Testis (tissue), 3 donors: Measurements from ENCODE around the gene PKIG. TPM values are rescaled to one million over a fixed set of nuclear protein-coding genes. Genes with fewer than 3 reads are reported as not detected.
"Not testable (repeated sequence)": the region's sequence is repeated elsewhere in the genome, so short reads cannot be mapped to it uniquely, and the experiment has no call there.

Experiments
- DNase-seq: peaks from one replicate; pipeline ENCODE4 v3.0.0-alpha.2; 2019
- H3K27ac ChIP-seq, 2 donors: fragments of 200-600 bp; sonication (generic); one replicate each; pipeline ENCODE4 v1.5.1; 2019
- H3K27me3 ChIP-seq: fragments of 200-600 bp; sonication (generic); one replicate; pipeline ENCODE4 v1.5.1; 2019
- H3K36me3 ChIP-seq: fragments of 200-600 bp; sonication (generic); one replicate; pipeline ENCODE4 v1.5.1; 2017; ENCODE audit warnings: low read depth; ENCODE audit errors: missing control alignments
- H3K4me1 ChIP-seq: fragments of 200-600 bp; sonication (generic); one replicate; pipeline ENCODE4 v1.5.1; 2019
- H3K4me3 ChIP-seq, 2 donors: fragments of 200-600 bp; sonication (generic); one replicate each; pipeline ENCODE4 v1.5.1; 2017 to 2019
- H3K9me3 ChIP-seq: fragments of 200-600 bp; sonication (generic); one replicate; pipeline ENCODE4 v1.5.1; 2017
- POLR2A ChIP-seq: fragments of 450-650 bp; IDR thresholded peaks from one replicate; pipeline ENCODE4 v1.6.1; 2017; ENCODE audit warnings: antibody characterized with exemption, mild to moderate bottlenecking, moderate library complexity
- WGBS, 2 donors: methylation state at CpG; one replicate each; pipeline ENCODE4 v1.1.5; 2018; 5-methylcytosine and 5-hydroxymethylcytosine counted together
- intact Hi-C: fragments of 100-400 bp; cut with DNase I; formaldehyde crosslinking; loops from one replicate; pipeline ENCODE4 v1.15.1; 2023; ENCODE audit warnings: low total_unique reads
- polyA plus RNA-seq: library from polyadenylated mRNA; stranded (reverse); fragments of 350-450 nt; fragmentation: Illumina TruSeq; extraction: RNeasy Lipid Tissue Mini Kit (QIAGEN cat#74804); gene quantifications from one replicate; pipeline ENCODE4 v1.2.3, GENCODE V29; 2014; ENCODE audit warnings: low read depth, low replicate concordance; ENCODE audit not compliant: insufficient read depth
- total RNA-seq, 2 donors: library from RNA; depleted of rRNA; stranded (reverse); fragments of >200 nt; gene quantifications; one replicate each; pipeline ENCODE4 v1.2.3, GENCODE V29; 2016
- TF ChIP-seq, protein P1 (sequence below), 3 experiments: fragments of 450-650 bp in 2 of 3; fragments of 200-600 bp in 1 of 3; sonication (generic) in 1 of 3; IDR thresholded peaks; one replicate each; pipeline ENCODE4 v1.5.1; 2016 to 2019; ENCODE audit warnings: antibody characterized with exemption in 3 of 3, mild to moderate bottlenecking in 2 of 3, moderate library complexity in 1 of 3

Gene PKIG
- total and polyA plus RNA-seq, 3 donors from 2014 or later, result 66.6 to 180 (median 70.4) TPM

DNA sequence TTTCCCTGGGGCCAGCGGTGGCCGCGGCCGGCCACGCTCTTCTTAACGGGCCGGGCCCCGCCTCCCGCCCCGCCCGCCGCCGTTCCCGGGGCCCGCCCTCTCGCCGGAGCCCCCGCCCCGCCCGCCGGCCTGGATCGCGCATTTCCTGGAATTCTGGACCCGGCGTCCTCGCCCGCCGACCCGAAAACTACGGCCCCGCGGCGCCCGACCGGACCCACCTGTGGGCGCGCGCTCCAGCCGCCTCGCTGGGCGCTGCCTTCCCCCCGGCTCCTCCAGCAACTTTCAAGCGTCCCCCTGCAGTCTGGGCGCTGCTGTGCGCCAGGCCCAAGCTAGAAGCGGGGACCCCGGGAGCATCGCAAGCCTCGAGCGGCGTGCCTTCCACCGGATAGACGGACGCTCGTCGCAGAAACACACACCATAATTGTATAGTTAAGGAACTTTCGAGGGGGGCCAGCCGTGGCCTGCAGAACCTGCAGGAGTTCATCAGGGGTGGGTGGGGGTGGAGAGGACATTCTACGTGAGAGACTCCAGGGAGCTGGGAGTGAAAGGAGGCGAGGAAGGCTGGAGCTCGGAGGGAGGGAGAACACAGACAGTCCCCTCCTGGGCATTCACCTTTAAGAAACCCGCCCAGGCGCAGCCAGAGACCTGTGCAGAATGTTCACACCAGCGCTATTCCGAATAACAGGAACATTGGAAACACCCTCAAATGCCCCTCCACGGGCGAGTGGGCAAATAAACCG, 69.5 kb downstream of the PKIG start, which contains the start of gene ADA:
Gene ADA, minus strand, starts transcription at position 16 of the 740 bp plus-strand sequence. CDS start 92 bp downstream, outside the sequence.
- H3K4me1 ChIP-seq, result peaks cover 9% of the 10 kb centered on the region
- no peaks in the 10 kb centered on the region for H3K27me3 ChIP-seq
- no peaks in the 10 kb centered on the region for H3K36me3 ChIP-seq
- TF ChIP-seq, protein P1, sequence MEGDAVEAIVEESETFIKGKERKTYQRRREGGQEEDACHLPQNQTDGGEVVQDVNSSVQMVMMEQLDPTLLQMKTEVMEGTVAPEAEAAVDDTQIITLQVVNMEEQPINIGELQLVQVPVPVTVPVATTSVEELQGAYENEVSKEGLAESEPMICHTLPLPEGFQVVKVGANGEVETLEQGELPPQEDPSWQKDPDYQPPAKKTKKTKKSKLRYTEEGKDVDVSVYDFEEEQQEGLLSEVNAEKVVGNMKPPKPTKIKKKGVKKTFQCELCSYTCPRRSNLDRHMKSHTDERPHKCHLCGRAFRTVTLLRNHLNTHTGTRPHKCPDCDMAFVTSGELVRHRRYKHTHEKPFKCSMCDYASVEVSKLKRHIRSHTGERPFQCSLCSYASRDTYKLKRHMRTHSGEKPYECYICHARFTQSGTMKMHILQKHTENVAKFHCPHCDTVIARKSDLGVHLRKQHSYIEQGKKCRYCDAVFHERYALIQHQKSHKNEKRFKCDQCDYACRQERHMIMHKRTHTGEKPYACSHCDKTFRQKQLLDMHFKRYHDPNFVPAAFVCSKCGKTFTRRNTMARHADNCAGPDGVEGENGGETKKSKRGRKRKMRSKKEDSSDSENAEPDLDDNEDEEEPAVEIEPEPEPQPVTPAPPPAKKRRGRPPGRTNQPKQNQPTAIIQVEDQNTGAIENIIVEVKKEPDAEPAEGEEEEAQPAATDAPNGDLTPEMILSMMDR (IDR thresholded peaks at IDR 0.05), result no peak
- TF ChIP-seq POLR2A, result no peak
- intact Hi-C loops, result no loop called here
- peak; percentile 64 for DNase-seq
- H3K4me3 ChIP-seq, result peak within 1 kb of the TSS; percentile 52 to 78
- 1% methylated on average over 28 to 68 of the region's 68 CpGs for WGBS, 2 donors
- H3K9me3 ChIP-seq, result no peaks in the 10 kb centered on the region
- peak within 1 kb of the TSS; percentile 65 to 66 for H3K27ac ChIP-seq

GRCh38 chr20:44653546-44653945, 71.2 kb downstream of the PKIG start:
- intact Hi-C loops, result no loop called here
- H3K4me3 ChIP-seq, result no peak overlapping the region
- no peak overlapping the region for H3K27ac ChIP-seq
- 86 to 90% methylated on average over 2 of the region's 2 CpGs for WGBS, 2 donors
- peaks cover 9% of the 10 kb centered on the region for H3K4me1 ChIP-seq
- H3K27me3 ChIP-seq, result no peaks in the 10 kb centered on the region
- H3K36me3 ChIP-seq, result no peaks in the 10 kb centered on the region
- H3K9me3 ChIP-seq, result no peaks in the 10 kb centered on the region
- DNase-seq, result no peak
- no peak for TF ChIP-seq POLR2A
- TF ChIP-seq, protein P1 (IDR thresholded peaks at IDR 0.05), result no peak

DNA sequence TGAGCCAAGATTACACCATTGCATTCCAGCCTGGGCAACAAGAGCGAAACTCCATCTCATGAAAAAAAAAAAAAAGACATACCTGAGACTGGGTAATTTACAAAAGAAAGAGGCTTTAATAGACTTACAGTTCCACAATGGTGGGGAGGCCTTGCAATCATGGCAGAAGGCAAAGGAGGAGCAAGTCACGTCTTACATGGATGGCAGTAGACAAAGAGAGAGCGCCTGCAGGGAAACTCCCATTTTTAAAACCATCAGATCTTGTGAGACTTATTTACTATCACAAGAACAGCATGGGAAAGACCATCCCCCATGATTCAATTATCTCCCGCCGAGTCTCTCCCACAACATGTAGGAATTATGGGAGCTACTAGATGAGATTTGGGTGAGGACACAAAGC, 71.8 kb downstream of the PKIG start:
- H3K9me3 ChIP-seq, H3K27me3 ChIP-seq, H3K36me3 ChIP-seq, H3K4me1 ChIP-seq, H3K4me3 ChIP-seq, intact Hi-C loops, DNase-seq, H3K27ac ChIP-seq: not testable (repeated sequence)
- whole genome bisulfite sequencing, 2 donors, result 91 to 94% methylated on average over 5 of the region's 5 CpGs

- Histone ChIP-seq H3K27ac (no peak overlapping the region), H3K36me3 (no peaks in the 10 kb centered on the region), H3K27me3 (no peaks in the 10 kb centered on the region), H3K9me3 (no peaks in the 10 kb centered on the region), H3K4me3 (no peak overlapping the region), H3K4me1 (peaks cover 3% of the 10 kb centered on the region)
- 57 to 67% methylated on average over 3 of the region's 3 CpGs for WGBS, 2 donors
- TF ChIP-seq POLR2A, result no peak
- TF ChIP-seq, protein P1 (IDR thresholded peaks at IDR 0.05), result no peak
- intact Hi-C loops, result no loop called here
- DNase-seq, result no peak
These were observed 74.1 kb downstream of the PKIG start for GRCh38 chr20:44656448-44656847.

DNA sequence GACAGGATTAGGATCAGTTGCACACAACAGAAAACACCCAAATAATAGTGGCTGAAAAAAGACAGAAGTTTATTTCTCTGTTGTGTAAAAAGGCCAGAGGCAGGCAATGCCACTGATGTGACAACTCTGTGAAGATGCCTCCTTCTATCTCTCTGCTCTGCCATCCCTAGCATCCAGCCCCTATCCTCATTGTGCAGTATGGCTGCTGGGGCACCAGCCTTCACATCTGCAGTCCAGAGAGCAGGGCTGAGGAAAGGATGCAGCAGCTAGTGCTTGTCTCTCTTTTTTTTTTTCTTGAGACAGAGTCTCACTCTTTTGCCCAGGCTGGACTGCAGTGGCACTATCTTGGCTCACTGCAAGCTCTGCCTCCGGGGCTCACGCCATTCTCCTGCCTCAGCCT, 75.5 kb downstream of the PKIG start:
- intact Hi-C loops, result no loop called here
- Histone ChIP-seq H3K27ac (no peak overlapping the region), H3K4me3 (no peak overlapping the region), H3K4me1 (peaks cover 2% of the 10 kb centered on the region), H3K9me3 (no peaks in the 10 kb centered on the region), H3K36me3 (no peaks in the 10 kb centered on the region), H3K27me3 (no peaks in the 10 kb centered on the region)
- no peak for DNase-seq
- TF ChIP-seq, protein P1 (IDR thresholded peaks at IDR 0.05), result no peak
- TF ChIP-seq POLR2A, result no peak
- WGBS, 2 donors, result 91 to 92% methylated on average over 2 of the region's 2 CpGs
